Nephron (organoid): ENCODE data around the gene SPIRE2.

Experiments used
- H3K27ac Mint-ChIP-seq, 3 experiments: 2 replicates each; pipeline ENCODE4 v1.8.0; 2020; ENCODE audit warnings: mixed read lengths in 3 of 3, mild to moderate bottlenecking in 2 of 3, moderate library complexity in 1 of 3
- H3K27me3 Mint-ChIP-seq: 2 replicates; pipeline ENCODE4 v1.8.0; 2021; ENCODE audit warnings: low read depth, mild to moderate bottlenecking, moderate library complexity, mixed read lengths
- H3K36me3 Mint-ChIP-seq: 2 replicates; pipeline ENCODE4 v1.8.0; 2020; ENCODE audit warnings: low read depth, mixed read lengths
- H3K4me1 Mint-ChIP-seq: 2 replicates; pipeline ENCODE4 v1.8.0; 2020; ENCODE audit warnings: mixed read lengths
- H3K4me3 Mint-ChIP-seq, 3 experiments: 2 replicates each; pipeline ENCODE4 v1.8.0; 2020; ENCODE audit warnings: mild to moderate bottlenecking in 3 of 3, mixed read lengths in 3 of 3, moderate library complexity in 2 of 3
- H3K9me3 Mint-ChIP-seq: 2 replicates; pipeline ENCODE4 v1.8.0; 2020; ENCODE audit warnings: mixed read lengths
- CTCF ChIP-seq, 3 experiments: fragments of 200-600 bp; sonication (generic); IDR thresholded peaks; one replicate each; pipeline ENCODE4 v1.5.0; 2021; ENCODE audit warnings: antibody characterized with exemption in 3 of 3; ENCODE audit not compliant: unreplicated experiment in 3 of 3

Gene SPIRE2

GRCh38 chr16:89855301-89855945 is 27.1 kb downstream of the SPIRE2 start:
- TF ChIP-seq CTCF (IDR thresholded peaks at IDR 0.05; ENCODE audit: unreplicated experiment in 3 of 3): no peak
- Mint-ChIP-seq H3K27me3 (peaks cover 11% of the 10 kb centered on the region), H3K4me3 (no peak overlapping the region), H3K4me1 (no peaks in the 10 kb centered on the region), H3K9me3 (no peaks in the 10 kb centered on the region), H3K36me3 (no peaks in the 10 kb centered on the region), H3K27ac (no peak overlapping the region)

- Mint-ChIP-seq H3K27me3 (peaks cover 11% of the 10 kb centered on the region), H3K4me1 (no peaks in the 10 kb centered on the region), H3K9me3 (no peaks in the 10 kb centered on the region), H3K4me3 (no peak overlapping the region), H3K36me3 (no peaks in the 10 kb centered on the region), H3K27ac (no peak overlapping the region)
- no peak for TF ChIP-seq CTCF (IDR thresholded peaks at IDR 0.05; ENCODE audit: unreplicated experiment in 3 of 3)
Measured at GRCh38 chr16:89855986-89856385, 27.7 kb downstream of the SPIRE2 start.

- TF ChIP-seq CTCF (IDR thresholded peaks at IDR 0.05; ENCODE audit: unreplicated experiment in 3 of 3): no peak
- peaks cover 6% of the 10 kb centered on the region for H3K4me1 Mint-ChIP-seq
- H3K36me3 Mint-ChIP-seq: no peaks in the 10 kb centered on the region
- no peak overlapping the region for H3K4me3 Mint-ChIP-seq
- H3K27ac Mint-ChIP-seq: no peak overlapping the region
- no peaks in the 10 kb centered on the region for H3K27me3 Mint-ChIP-seq
- no peaks in the 10 kb centered on the region for H3K9me3 Mint-ChIP-seq
Measured at GRCh38 chr16:89858973-89859614, 30.8 kb downstream of the SPIRE2 start.

- H3K4me3 Mint-ChIP-seq: no peak overlapping the region
- no peaks in the 10 kb centered on the region for H3K9me3 Mint-ChIP-seq
- no peak for TF ChIP-seq CTCF (IDR thresholded peaks at IDR 0.05; ENCODE audit: unreplicated experiment in 3 of 3)
- H3K27me3 Mint-ChIP-seq: no peaks in the 10 kb centered on the region
- peaks cover 2% of the 10 kb centered on the region for H3K36me3 Mint-ChIP-seq
- H3K27ac Mint-ChIP-seq: no peak overlapping the region
- peaks cover 6% of the 10 kb centered on the region for H3K4me1 Mint-ChIP-seq
Measured at GRCh38 chr16:89859615-89860007, 31.3 kb downstream of the SPIRE2 start.

GRCh38 chr16:89860747-89861304 is 32.6 kb downstream of the SPIRE2 start:
- no peaks in the 10 kb centered on the region for H3K9me3 Mint-ChIP-seq
- no peak overlapping the region for H3K27ac Mint-ChIP-seq
- H3K27me3 Mint-ChIP-seq: no peaks in the 10 kb centered on the region
- H3K36me3 Mint-ChIP-seq: peaks cover 8% of the 10 kb centered on the region
- peaks cover 6% of the 10 kb centered on the region for H3K4me1 Mint-ChIP-seq
- TF ChIP-seq CTCF (IDR thresholded peaks at IDR 0.05; ENCODE audit: unreplicated experiment in 3 of 3): peak; percentile 94 to 97 (median 94)
- H3K4me3 Mint-ChIP-seq: no peak overlapping the region
